Sigmoid colon (tissue), 3 donors: ENCODE data around the gene IQCK.

Experiments
- POLR2A ChIP-seq, 2 donors: fragments of 450-650 bp; IDR thresholded peaks; one replicate each; pipeline ENCODE4 v1.6.1; 2016; ENCODE audit warnings: antibody characterized with exemption in 2 of 2, mild to moderate bottlenecking in 2 of 2, moderate library complexity in 2 of 2
- TF ChIP-seq, protein P1 (sequence below), 4 experiments: fragments of 450-650 bp in 3 of 4; fragments of 200-600 bp in 1 of 4; IDR thresholded peaks; one replicate each; pipeline ENCODE4 v1.5.1; 2016 to 2019; ENCODE audit warnings: antibody characterized with exemption in 4 of 4, mild to moderate bottlenecking in 3 of 4, moderate library complexity in 2 of 4

DNA sequence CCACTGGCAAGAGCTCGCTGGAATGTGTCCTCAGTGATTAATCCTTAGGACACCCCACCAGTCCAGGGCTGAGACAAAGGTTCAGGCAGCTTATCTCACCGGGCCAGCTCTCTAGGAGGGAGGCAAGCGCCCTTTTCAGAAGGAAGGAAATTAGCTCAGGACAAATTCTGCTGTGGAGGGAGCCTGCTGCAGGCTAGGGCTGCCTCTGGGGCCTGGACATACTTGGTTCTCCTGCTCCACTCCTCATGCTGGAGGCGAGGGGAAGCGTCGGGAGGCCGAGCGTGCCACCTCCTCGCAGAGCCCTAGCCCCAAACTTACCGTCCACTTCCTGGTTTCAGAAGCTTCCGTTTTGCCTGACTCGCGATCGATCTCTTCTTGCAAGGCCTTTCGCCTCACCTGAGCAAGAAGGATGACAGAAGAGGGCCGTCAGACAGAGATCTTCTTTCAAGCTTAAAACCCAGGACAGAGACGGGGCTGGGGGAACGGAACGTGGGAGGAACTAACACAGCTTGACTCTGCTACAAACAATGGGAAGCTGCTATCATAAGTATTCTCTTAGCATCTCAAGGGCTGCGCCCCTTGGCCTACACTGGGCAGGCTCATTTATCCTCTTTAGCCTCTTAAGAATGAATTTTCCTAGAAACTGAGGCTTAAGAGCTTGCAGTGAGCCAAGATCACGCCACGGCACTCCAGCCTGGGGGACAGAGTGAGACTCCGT, 7.7 kb upstream of the IQCK start:
- TF ChIP-seq, protein P1, sequence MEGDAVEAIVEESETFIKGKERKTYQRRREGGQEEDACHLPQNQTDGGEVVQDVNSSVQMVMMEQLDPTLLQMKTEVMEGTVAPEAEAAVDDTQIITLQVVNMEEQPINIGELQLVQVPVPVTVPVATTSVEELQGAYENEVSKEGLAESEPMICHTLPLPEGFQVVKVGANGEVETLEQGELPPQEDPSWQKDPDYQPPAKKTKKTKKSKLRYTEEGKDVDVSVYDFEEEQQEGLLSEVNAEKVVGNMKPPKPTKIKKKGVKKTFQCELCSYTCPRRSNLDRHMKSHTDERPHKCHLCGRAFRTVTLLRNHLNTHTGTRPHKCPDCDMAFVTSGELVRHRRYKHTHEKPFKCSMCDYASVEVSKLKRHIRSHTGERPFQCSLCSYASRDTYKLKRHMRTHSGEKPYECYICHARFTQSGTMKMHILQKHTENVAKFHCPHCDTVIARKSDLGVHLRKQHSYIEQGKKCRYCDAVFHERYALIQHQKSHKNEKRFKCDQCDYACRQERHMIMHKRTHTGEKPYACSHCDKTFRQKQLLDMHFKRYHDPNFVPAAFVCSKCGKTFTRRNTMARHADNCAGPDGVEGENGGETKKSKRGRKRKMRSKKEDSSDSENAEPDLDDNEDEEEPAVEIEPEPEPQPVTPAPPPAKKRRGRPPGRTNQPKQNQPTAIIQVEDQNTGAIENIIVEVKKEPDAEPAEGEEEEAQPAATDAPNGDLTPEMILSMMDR (IDR thresholded peaks at IDR 0.05): no peak
- TF ChIP-seq POLR2A (IDR thresholded peaks at IDR 0.05): no peak
